HAP-1 (cell line): ENCODE measurements around the gene TUBGCP3.

ENCODE experiments used
- DNase-seq, 2 experiments: peaks; one replicate each; pipeline ENCODE4 v3.0.0-alpha.2; 2016 to 2020; ENCODE audit warnings: low spot score in 2 of 2
- H3K27me3 ChIP-seq: fragments of 250-450 bp; sonication (Bioruptor Pico); 2 replicates; pipeline ENCODE4 v1.5.1; 2020; ENCODE audit warnings: low read depth, mild to moderate bottlenecking, moderate library complexity
- H3K36me3 ChIP-seq: fragments of 250-450 bp; sonication (Bioruptor Pico); replicated peaks from 2 replicates; pipeline ENCODE4 v1.5.1; 2020; ENCODE audit warnings: mild to moderate bottlenecking
- H3K4me1 ChIP-seq: fragments of 250-450 bp; sonication (Bioruptor Pico); 2 replicates; pipeline ENCODE4 v1.5.1; 2020; ENCODE audit warnings: mild to moderate bottlenecking
- H3K4me3 ChIP-seq: fragments of 250-450 bp; sonication (Bioruptor Pico); 2 replicates; pipeline ENCODE4 v1.5.1; 2020; ENCODE audit warnings: mild to moderate bottlenecking, moderate library complexity
- H3K9me3 ChIP-seq: fragments of 250-450 bp; sonication (Bioruptor Pico); 2 replicates; pipeline ENCODE4 v1.5.1; 2020; ENCODE audit warnings: mild to moderate bottlenecking, moderate library complexity
- in situ Hi-C: fragments of 300-500 bp; cut with MboI; formaldehyde crosslinking; loops from 3 replicates; pipeline ENCODE4 v1.14.3; 2020; ENCODE audit warnings: low sequenced_read_pairs, inconsistent platforms, mixed read lengths

The TUBGCP3 gene

DNA sequence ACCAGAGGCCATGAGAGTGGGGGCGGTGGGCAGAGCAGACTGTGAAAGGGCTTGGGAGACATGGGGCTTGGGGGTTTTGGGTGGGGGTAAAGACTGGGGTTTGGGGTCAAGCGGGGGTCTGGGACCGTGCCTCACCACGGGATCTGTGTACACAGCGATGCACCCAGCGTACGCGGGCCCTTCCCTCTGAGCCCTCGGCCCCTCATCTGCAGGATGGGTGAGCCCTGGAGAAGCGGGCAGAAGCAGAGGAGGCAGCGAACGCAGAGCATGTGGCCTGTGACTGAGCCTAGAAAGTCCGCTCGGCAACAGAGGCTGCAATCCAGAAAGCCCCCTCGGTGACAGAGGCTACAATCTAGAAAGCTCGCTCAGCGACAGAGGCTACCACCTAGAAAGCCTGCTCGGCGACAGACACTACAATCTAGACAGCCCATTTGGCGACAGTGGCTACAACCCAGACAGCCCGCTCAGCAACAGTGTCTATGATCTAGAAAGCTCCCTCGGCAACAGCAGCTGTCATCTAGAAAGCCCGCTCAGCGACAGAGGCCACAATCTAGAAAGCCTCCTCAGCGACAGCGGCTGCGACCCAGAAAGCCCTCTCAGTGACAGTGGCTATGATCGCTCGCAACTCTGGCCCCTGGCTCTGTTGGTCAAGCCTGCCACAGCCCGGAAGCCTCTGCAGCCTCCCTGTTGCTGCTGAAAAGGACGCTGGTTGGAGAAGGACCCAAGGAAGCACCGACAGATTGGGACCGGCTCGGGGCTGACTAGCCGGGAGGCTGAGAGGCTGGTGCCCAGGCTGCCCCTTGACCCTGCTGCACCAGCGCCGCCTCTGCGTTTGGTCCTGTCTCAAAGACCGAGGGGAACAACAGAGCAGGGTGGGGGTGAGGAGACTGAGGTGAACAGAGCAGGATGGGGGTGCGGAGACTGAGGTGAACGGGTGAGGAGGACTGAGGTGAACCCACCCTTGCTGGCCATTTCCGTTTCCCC lies 143.2 kb downstream of the TUBGCP3 start:
- H3K36me3 ChIP-seq: no peaks in the 10 kb centered on the region
- no peak overlapping the region for H3K4me3 ChIP-seq
- no peaks in the 10 kb centered on the region for H3K27me3 ChIP-seq
- DNase-seq: no peak
- in situ Hi-C loops: loop anchor here (5.0 to 25.0 kb wide), 2 partner anchors 382 to 972 kb away; partner anchors contain the start of gene SOX1
- no peaks in the 10 kb centered on the region for H3K9me3 ChIP-seq
- H3K4me1 ChIP-seq: no peaks in the 10 kb centered on the region

GRCh38 chr13:112443995-112444311 lies 144.0 kb downstream of the TUBGCP3 start:
- DNase-seq: peak; percentile 37 to 85
- Histone ChIP-seq H3K36me3 (no peaks in the 10 kb centered on the region), H3K9me3 (no peaks in the 10 kb centered on the region; the same call in 1 of the 2 replicates), H3K27me3 (no peaks in the 10 kb centered on the region), H3K4me1 (no peaks in the 10 kb centered on the region), H3K4me3 (no peak overlapping the region)
- in situ Hi-C loops: loop anchor here (5.0 to 25.0 kb wide), 2 partner anchors 382 to 972 kb away; partner anchors contain the start of gene SOX1

DNA sequence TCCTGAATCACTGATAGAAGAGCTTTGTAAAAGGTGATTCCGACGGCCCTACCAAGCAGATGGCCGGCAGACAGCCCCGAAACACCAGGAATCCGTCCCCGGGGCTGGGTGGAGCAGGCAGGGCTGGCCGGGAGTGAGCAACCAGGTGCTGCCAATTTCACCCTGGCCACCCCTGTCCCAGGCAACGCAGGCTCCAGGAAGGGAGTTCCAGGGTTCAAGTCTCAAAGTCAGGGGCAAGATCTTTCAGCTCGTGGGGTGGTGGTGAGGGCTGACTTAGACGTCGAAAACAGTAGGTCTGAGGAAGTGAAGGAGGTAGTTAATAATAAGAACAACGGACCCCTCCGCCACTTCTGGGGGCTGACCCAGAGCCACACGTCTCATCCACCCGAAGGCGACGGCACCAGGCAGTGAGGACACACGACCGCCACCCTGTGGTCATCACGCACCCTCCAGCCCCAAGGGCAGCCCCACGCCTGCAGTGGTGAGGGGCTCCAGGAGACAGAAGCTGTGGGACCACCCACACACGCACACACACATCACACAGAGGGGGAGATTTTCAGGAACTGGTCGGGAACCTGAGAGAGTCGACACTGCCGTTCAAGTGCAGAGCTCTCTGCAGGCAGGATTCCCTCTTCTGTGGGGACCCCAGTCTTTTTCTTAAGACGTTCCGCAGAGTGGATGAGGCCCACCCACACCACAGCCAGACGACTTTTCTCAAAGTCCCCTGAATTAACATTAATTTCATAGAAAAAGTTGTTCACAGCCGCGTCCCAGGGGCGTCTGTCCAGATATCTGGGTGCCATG lies 144.6 kb downstream of the TUBGCP3 start:
- Histone ChIP-seq H3K27me3 (no peaks in the 10 kb centered on the region), H3K4me3 (no peak overlapping the region), H3K36me3 (no peaks in the 10 kb centered on the region), H3K9me3 (no peaks in the 10 kb centered on the region; the same call in 1 of the 2 replicates), H3K4me1 (no peaks in the 10 kb centered on the region)
- in situ Hi-C loops: loop anchor here (5.0 to 25.0 kb wide), 2 partner anchors 381 to 971 kb away; partner anchors contain the start of gene SOX1
- DNase-seq: peak in 1 of 2 experiments; percentile 61

DNA sequence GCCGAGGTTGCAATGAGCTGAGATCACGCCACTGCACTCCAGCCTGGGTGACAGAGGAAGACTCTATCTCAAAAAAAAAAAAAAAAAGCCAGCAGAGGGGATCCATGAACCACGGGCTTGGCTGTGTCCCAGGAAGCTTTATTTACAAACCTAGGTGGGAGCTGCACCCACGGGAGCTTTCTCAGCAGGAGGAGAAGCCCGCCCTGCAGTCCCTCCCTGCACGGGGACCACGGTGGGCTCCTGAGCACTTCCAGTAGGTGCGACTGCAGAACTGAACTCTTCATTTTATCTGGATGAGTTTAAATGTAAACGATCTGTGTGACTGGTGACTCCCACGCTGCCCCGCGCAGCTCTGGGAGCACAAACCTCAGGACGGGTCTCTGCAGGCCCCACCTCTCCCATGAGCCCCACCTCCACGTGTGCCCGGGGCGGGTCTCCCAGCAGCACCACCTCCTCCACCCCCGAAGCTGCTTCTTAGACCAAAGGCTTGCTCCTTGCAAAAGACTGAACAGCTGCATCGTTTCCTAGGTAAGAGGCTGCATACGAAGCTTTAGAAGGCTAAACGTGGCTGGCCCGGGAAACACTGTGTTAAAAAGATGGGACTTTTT lies 145.4 kb downstream of the TUBGCP3 start:
- in situ Hi-C loops: loop anchor here (5.0 to 25.0 kb wide), 2 partner anchors 380 to 970 kb away; partner anchors contain the start of gene SOX1
- Histone ChIP-seq H3K36me3 (no peaks in the 10 kb centered on the region), H3K4me3 (no peak overlapping the region), H3K9me3 (no peaks in the 10 kb centered on the region; the same call in 1 of the 2 replicates), H3K4me1 (no peaks in the 10 kb centered on the region), H3K27me3 (no peaks in the 10 kb centered on the region)
- peak in 1 of 2 experiments; percentile 33 for DNase-seq

- DNase-seq: no peak
- no peaks in the 10 kb centered on the region for H3K36me3 ChIP-seq
- in situ Hi-C loops: loop anchor here (5.0 to 25.0 kb wide), 2 partner anchors 380 to 970 kb away; partner anchors contain the start of gene SOX1
- no peaks in the 10 kb centered on the region; the same call in 1 of the 2 replicates for H3K9me3 ChIP-seq
- H3K4me1 ChIP-seq: no peaks in the 10 kb centered on the region
- H3K4me3 ChIP-seq: no peak overlapping the region
- H3K27me3 ChIP-seq: no peaks in the 10 kb centered on the region
These were observed 146.1 kb downstream of the TUBGCP3 start for GRCh38 chr13:112441779-112442310.

GRCh38 chr13:112441226-112441625 lies 146.7 kb downstream of the TUBGCP3 start:
- Histone ChIP-seq H3K9me3 (no peaks in the 10 kb centered on the region; the same call in 1 of the 2 replicates), H3K36me3 (no peaks in the 10 kb centered on the region), H3K4me1 (no peaks in the 10 kb centered on the region), H3K27me3 (no peaks in the 10 kb centered on the region), H3K4me3 (no peak overlapping the region)
- no peak for DNase-seq
- in situ Hi-C loops: loop anchor here (5.0 to 25.0 kb wide), 2 partner anchors 379 to 969 kb away; partner anchors contain the start of gene SOX1

- Histone ChIP-seq H3K9me3 (no peaks in the 10 kb centered on the region; the same call in 1 of the 2 replicates), H3K36me3 (no peaks in the 10 kb centered on the region), H3K27me3 (no peaks in the 10 kb centered on the region), H3K4me1 (no peaks in the 10 kb centered on the region), H3K4me3 (no peak overlapping the region)
- in situ Hi-C loops: loop anchor here (25.0 kb wide), 1 partner anchor 376 kb away; the partner anchor contains the start of gene SOX1
- DNase-seq: no peak
These were observed 149.4 kb downstream of the TUBGCP3 start for GRCh38 chr13:112438515-112438914.

DNA sequence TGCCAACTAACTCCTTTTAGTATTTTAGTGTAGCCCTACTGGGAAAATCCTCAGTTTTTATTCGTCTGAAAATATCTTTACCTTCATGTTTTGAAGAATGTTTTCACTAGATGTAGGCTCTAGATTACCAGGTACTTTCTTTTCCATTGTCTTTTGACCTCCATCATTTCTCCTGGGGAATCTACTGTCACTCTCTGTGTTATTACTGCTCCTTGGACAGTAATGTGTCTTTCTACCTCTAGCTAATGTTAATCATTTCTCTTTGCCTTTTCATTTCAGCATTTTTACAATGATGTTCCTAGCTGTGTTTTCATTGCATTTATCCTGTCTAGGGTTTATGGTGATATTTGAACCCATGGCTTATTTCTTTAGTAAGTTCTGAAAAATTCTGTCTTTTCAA lies 149.9 kb downstream of the TUBGCP3 start:
- Histone ChIP-seq H3K4me1 (no peaks in the 10 kb centered on the region), H3K4me3 (no peak overlapping the region), H3K9me3 (no peaks in the 10 kb centered on the region; the same call in 1 of the 2 replicates), H3K36me3 (no peaks in the 10 kb centered on the region), H3K27me3 (no peaks in the 10 kb centered on the region)
- DNase-seq: no peak
- in situ Hi-C loops: loop anchor here (25.0 kb wide), 1 partner anchor 376 kb away; the partner anchor contains the start of gene SOX1

GRCh38 chr13:112435973-112436372 lies 152.0 kb downstream of the TUBGCP3 start:
- H3K27me3 ChIP-seq: no peaks in the 10 kb centered on the region
- no peaks in the 10 kb centered on the region for H3K36me3 ChIP-seq
- no peaks in the 10 kb centered on the region; the same call in 1 of the 2 replicates for H3K9me3 ChIP-seq
- no peaks in the 10 kb centered on the region for H3K4me1 ChIP-seq
- no peak overlapping the region for H3K4me3 ChIP-seq
- DNase-seq: no peak
- in situ Hi-C loops: loop anchor here (25.0 kb wide), 1 partner anchor 374 kb away; the partner anchor contains the start of gene SOX1
